Hepatocyte (in vitro differentiated cells): Measurements from ENCODE around the gene AKT1. TPM values are rescaled to one million over a fixed set of nuclear protein-coding genes. Genes with fewer than 3 reads are reported as not detected.

ENCODE experiments used
- DNase-seq: peaks from one replicate; pipeline ENCODE4 v3.0.0-alpha.2; 2016; ENCODE audit warnings: low spot score
- H2AFZ ChIP-seq: fragments of 200-600 bp; sonication (generic); 2 replicates; pipeline ENCODE4 v1.6.0; 2016; ENCODE audit warnings: antibody characterized with exemption, mild to moderate bottlenecking
- H3K27ac ChIP-seq: fragments of 200-600 bp; sonication (generic); 2 replicates; pipeline ENCODE4 v1.5.1; 2016; ENCODE audit warnings: mild to moderate bottlenecking
- H3K27me3 ChIP-seq: fragments of 200-600 bp; sonication (generic); 2 replicates; pipeline ENCODE4 v1.6.1; 2016
- H3K36me3 ChIP-seq: fragments of 200-600 bp; sonication (generic); replicated peaks from 2 replicates; pipeline ENCODE4 v1.5.1; 2016; ENCODE audit warnings: low read depth; ENCODE audit not compliant: insufficient read depth
- H3K4me1 ChIP-seq: fragments of 200-600 bp; sonication (generic); 2 replicates; pipeline ENCODE4 v1.5.1; 2016; ENCODE audit warnings: mild to moderate bottlenecking, moderate library complexity; ENCODE audit not compliant: insufficient read depth
- H3K4me2 ChIP-seq: fragments of 200-600 bp; sonication (generic); 2 replicates; pipeline ENCODE4 v1.6.0; 2016
- H3K4me3 ChIP-seq: fragments of 200-600 bp; sonication (generic); 2 replicates; pipeline ENCODE4 v1.5.1; 2016; ENCODE audit warnings: mild to moderate bottlenecking
- H3K79me2 ChIP-seq: fragments of 200-600 bp; sonication (generic); 2 replicates; pipeline ENCODE4 v1.6.0; 2017; ENCODE audit warnings: mild to moderate bottlenecking
- H3K9me2 ChIP-seq: fragments of 200-600 bp; sonication (generic); replicated peaks from 2 replicates; pipeline ENCODE4 v1.6.0; 2017; ENCODE audit warnings: mild to moderate bottlenecking; ENCODE audit not compliant: insufficient read depth
- H3K9me3 ChIP-seq: fragments of 200-600 bp; sonication (generic); 2 replicates; pipeline ENCODE4 v1.5.1; 2016; ENCODE audit warnings: low read depth, mild to moderate bottlenecking
- H4K20me1 ChIP-seq: fragments of 200-600 bp; sonication (generic); 2 replicates; pipeline ENCODE4 v1.6.0; 2016; ENCODE audit warnings: mild to moderate bottlenecking; ENCODE audit not compliant: insufficient read depth, poor library complexity, severe bottlenecking
- CTCF ChIP-seq: fragments of 200-600 bp; sonication (generic); IDR thresholded peaks from 2 replicates; pipeline ENCODE4 v1.5.1; 2016; ENCODE audit warnings: antibody characterized with exemption, mild to moderate bottlenecking; ENCODE audit not compliant: poor library complexity
- EZH2 ChIP-seq: fragments of 200-600 bp; sonication (generic); IDR thresholded peaks from 2 replicates; pipeline ENCODE4 v1.6.1; 2016; ENCODE audit warnings: antibody characterized with exemption, mild to moderate bottlenecking, borderline replicate concordance
- EZH2phosphoT487 ChIP-seq: fragments of 200-600 bp; sonication (generic); IDR thresholded peaks from one replicate; pipeline ENCODE4 v1.6.1; 2018; ENCODE audit warnings: antibody characterized with exemption, mild to moderate bottlenecking, low read depth, moderate library complexity; ENCODE audit not compliant: unreplicated experiment, severe bottlenecking
- WGBS: methylation state at CpG from one replicate; pipeline ENCODE4 v1.1.6; 2016; ENCODE audit warnings: low lambda C conversion rate; ENCODE audit errors: missing lambda C conversion rate; 5-methylcytosine and 5-hydroxymethylcytosine counted together
- polyA plus RNA-seq: library from polyadenylated mRNA; unstranded; fragments of >200 nt; fragmentation: Nextera tagmentation; extraction: Ambion mirVana; gene quantifications from 2 replicates; pipeline ENCODE4 v1.2.1, GENCODE V29; 2016
- total RNA-seq: library from RNA; depleted of rRNA; stranded (reverse); fragments of >200 nt; gene quantifications from 2 replicates; pipeline ENCODE4 v1.2.3, GENCODE V29; 2014

The AKT1 gene
- total and polyA plus RNA-seq, 2 experiments from 2014 or later: 124 to 159 TPM

GRCh38 chr14:104734601-104734990, 61.0 kb downstream of the AKT1 start:
- Histone ChIP-seq H2AFZ (no peak overlapping the region), H3K27me3 (no peaks in the 10 kb centered on the region), H3K4me3 (no peak overlapping the region), H3K79me2 (no peaks in the 10 kb centered on the region), H3K9me2 (no peaks in the 10 kb centered on the region), H3K9me3 (no peaks in the 10 kb centered on the region), H3K36me3 (no peaks in the 10 kb centered on the region), H3K4me2 (no peak overlapping the region), H4K20me1 (no peaks in the 10 kb centered on the region), H3K4me1 (peaks cover 13% of the 10 kb centered on the region), H3K27ac (no peak overlapping the region)
- no peak for TF ChIP-seq EZH2
- 92% methylated on average over 9 of the region's 9 CpGs for WGBS
- no peak for DNase-seq

GRCh38 chr14:104734051-104734587, 61.4 kb downstream of the AKT1 start:
- 95% methylated on average over 6 of the region's 6 CpGs for WGBS
- TF ChIP-seq CTCF: no peak
- no peak for TF ChIP-seq EZH2phosphoT487
- no peak for TF ChIP-seq EZH2
- Histone ChIP-seq H3K27ac (no peak overlapping the region), H4K20me1 (no peaks in the 10 kb centered on the region), H3K4me2 (no peak overlapping the region), H3K27me3 (no peaks in the 10 kb centered on the region), H2AFZ (no peak overlapping the region), H3K4me3 (no peak overlapping the region), H3K36me3 (no peaks in the 10 kb centered on the region), H3K79me2 (no peaks in the 10 kb centered on the region), H3K9me2 (no peaks in the 10 kb centered on the region), H3K9me3 (no peaks in the 10 kb centered on the region), H3K4me1 (peaks cover 13% of the 10 kb centered on the region)
- DNase-seq: no peak

GRCh38 chr14:104732931-104733681, 62.4 kb downstream of the AKT1 start:
- Histone ChIP-seq H3K9me2 (no peaks in the 10 kb centered on the region), H3K79me2 (no peaks in the 10 kb centered on the region), H3K9me3 (no peaks in the 10 kb centered on the region), H3K27me3 (no peaks in the 10 kb centered on the region), H3K4me3 (no peak overlapping the region), H3K4me2 (no peak overlapping the region), H4K20me1 (no peaks in the 10 kb centered on the region), H2AFZ (no peak overlapping the region), H3K4me1 (peaks cover 13% of the 10 kb centered on the region), H3K36me3 (no peaks in the 10 kb centered on the region), H3K27ac (no peak overlapping the region)
- whole genome bisulfite sequencing: 91% methylated on average over 20 of the region's 23 CpGs
- TF ChIP-seq EZH2phosphoT487 (no peak), EZH2 (no peak), CTCF (no peak)
- DNase-seq: no peak

GRCh38 chr14:104732355-104732804, 63.2 kb downstream of the AKT1 start:
- Histone ChIP-seq H3K9me3 (no peaks in the 10 kb centered on the region), H3K4me1 (peaks cover 13% of the 10 kb centered on the region), H3K27ac (no peak overlapping the region), H3K4me2 (no peak overlapping the region), H4K20me1 (no peaks in the 10 kb centered on the region), H3K79me2 (no peaks in the 10 kb centered on the region), H3K27me3 (no peaks in the 10 kb centered on the region), H3K4me3 (no peak overlapping the region), H3K9me2 (no peaks in the 10 kb centered on the region), H3K36me3 (no peaks in the 10 kb centered on the region), H2AFZ (no peak overlapping the region)
- WGBS: 96% methylated on average over 14 of the region's 14 CpGs
- DNase-seq: no peak
- TF ChIP-seq CTCF: no peak
- TF ChIP-seq EZH2: no peak
- TF ChIP-seq EZH2phosphoT487: no peak
